Sigmoid colon (tissue), 4 donors: ENCODE results near the gene RAP1A.

ENCODE experiments used
- POLR2A ChIP-seq, 2 donors: fragments of 450-650 bp; IDR thresholded peaks; one replicate each; pipeline ENCODE4 v1.6.1; 2016; ENCODE audit warnings: antibody characterized with exemption in 2 of 2, mild to moderate bottlenecking in 2 of 2, moderate library complexity in 2 of 2
- POLR2AphosphoS5 ChIP-seq, 4 donors: sonication (generic); formaldehyde crosslinking; IDR thresholded peaks; one replicate each; pipeline ENCODE4 v1.6.1; 2017; ENCODE audit warnings: antibody characterized with exemption in 4 of 4
- TF ChIP-seq, protein P1 (sequence below), 4 experiments: fragments of 450-650 bp in 3 of 4; fragments of 200-600 bp in 1 of 4; IDR thresholded peaks; one replicate each; pipeline ENCODE4 v1.5.1; 2016 to 2019; ENCODE audit warnings: antibody characterized with exemption in 4 of 4, mild to moderate bottlenecking in 3 of 4, moderate library complexity in 2 of 4

DNA sequence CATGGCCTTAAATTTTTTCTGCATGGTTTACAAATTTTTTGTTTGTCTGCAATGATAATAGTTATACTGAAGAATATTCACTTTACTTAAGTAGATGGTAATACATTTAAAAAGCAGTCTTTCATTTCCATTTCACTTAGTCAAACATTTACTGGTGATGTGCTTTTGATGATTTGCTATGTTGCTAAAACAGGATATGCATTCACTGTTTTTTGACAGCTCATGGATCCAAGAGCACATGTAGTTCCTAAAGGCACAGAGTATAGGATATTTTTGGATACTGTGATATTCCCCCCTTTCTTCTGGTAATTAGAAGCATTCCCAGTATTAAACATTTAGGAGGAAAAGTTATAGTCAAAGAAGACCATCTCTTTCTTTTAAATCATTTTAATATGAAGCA lies 45.9 kb downstream of the RAP1A start:
- TF ChIP-seq, protein P1, sequence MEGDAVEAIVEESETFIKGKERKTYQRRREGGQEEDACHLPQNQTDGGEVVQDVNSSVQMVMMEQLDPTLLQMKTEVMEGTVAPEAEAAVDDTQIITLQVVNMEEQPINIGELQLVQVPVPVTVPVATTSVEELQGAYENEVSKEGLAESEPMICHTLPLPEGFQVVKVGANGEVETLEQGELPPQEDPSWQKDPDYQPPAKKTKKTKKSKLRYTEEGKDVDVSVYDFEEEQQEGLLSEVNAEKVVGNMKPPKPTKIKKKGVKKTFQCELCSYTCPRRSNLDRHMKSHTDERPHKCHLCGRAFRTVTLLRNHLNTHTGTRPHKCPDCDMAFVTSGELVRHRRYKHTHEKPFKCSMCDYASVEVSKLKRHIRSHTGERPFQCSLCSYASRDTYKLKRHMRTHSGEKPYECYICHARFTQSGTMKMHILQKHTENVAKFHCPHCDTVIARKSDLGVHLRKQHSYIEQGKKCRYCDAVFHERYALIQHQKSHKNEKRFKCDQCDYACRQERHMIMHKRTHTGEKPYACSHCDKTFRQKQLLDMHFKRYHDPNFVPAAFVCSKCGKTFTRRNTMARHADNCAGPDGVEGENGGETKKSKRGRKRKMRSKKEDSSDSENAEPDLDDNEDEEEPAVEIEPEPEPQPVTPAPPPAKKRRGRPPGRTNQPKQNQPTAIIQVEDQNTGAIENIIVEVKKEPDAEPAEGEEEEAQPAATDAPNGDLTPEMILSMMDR (IDR thresholded peaks at IDR 0.05) = no peak
- TF ChIP-seq POLR2AphosphoS5 (IDR thresholded peaks at IDR 0.05) (no peak), POLR2A (IDR thresholded peaks at IDR 0.05) (no peak)
